Type B pancreatic cell (in vitro differentiated cells): ENCODE measurements around the gene CDK5R2. TPM values are rescaled to one million over a fixed set of nuclear protein-coding genes. Genes with fewer than 3 reads are reported as not detected.

ENCODE experiments used
- DNase-seq: peaks from one replicate; pipeline ENCODE4 v3.0.0; 2021; ENCODE audit warnings: mixed read lengths; ENCODE audit not compliant: unreplicated experiment; ENCODE audit errors: extremely low spot score
- H3K27ac Mint-ChIP-seq: 2 replicates; pipeline ENCODE4 v1.8.0; 2021; ENCODE audit warnings: mild to moderate bottlenecking, mixed read lengths
- H3K27me3 Mint-ChIP-seq: 2 replicates; pipeline ENCODE4 v1.8.0; 2021; ENCODE audit warnings: mixed read lengths
- H3K36me3 Mint-ChIP-seq: 2 replicates; pipeline ENCODE4 v1.8.0; 2021; ENCODE audit warnings: mixed read lengths
- H3K4me1 Mint-ChIP-seq: one replicate; pipeline ENCODE4 v1.8.0; 2021; ENCODE audit warnings: mixed read lengths; ENCODE audit not compliant: unreplicated experiment
- H3K4me3 Mint-ChIP-seq: 2 replicates; pipeline ENCODE4 v1.8.0; 2021; ENCODE audit warnings: mild to moderate bottlenecking, mixed read lengths
- H3K9me3 Mint-ChIP-seq: 2 replicates; pipeline ENCODE4 v1.8.0; 2021; ENCODE audit warnings: mixed read lengths
- microRNA-seq: library from miRNA; unstranded; fragments of <30 nt; microRNA quantifications from one replicate; pipeline ENCODE4, GENCODE V29; 2020
- total RNA-seq: library from RNA; stranded (reverse); gene quantifications from 2 replicates; pipeline ENCODE4 v1.2.1, GENCODE V29; 2021; ENCODE audit warnings: low replicate concordance
- TF ChIP-seq, protein P1 (sequence below): fragments of 200-600 bp; sonication (generic); conservative IDR thresholded peaks from 2 replicates; pipeline ENCODE4 v1.5.0; 2021; ENCODE audit warnings: antibody characterized with exemption, mild to moderate bottlenecking

CDK5R2 gene
- total RNA-seq, 1 donor from 2014 or later, result 5.9 TPM

DNA sequence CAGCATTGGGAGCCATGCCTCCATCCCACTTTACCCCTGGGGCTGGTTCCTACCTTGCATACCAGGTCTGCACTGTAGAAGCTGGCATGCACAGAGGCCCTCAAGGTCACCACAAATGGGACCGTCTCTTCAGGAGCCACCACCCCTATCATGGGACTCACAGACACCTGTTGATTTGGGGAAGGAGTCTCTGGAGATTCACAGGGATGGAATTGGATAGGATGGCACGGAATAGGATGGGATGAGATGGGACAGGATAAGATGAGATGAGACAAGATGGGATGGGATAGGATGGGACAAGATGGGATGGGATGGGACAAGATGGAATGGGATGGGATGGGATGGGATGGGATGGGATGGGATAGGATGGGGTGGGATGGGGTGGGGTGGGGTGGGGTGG is 49.8 kb downstream of the CDK5R2 start:
- H3K9me3 Mint-ChIP-seq, result no peaks in the 10 kb centered on the region
- H3K4me3 Mint-ChIP-seq, result no peak overlapping the region
- no peaks in the 10 kb centered on the region for H3K4me1 Mint-ChIP-seq
- H3K27ac Mint-ChIP-seq, result no peak overlapping the region
- DNase-seq, result no peak
- H3K36me3 Mint-ChIP-seq, result no peaks in the 10 kb centered on the region
- H3K27me3 Mint-ChIP-seq, result peaks cover 65% of the 10 kb centered on the region
- TF ChIP-seq, protein P1, sequence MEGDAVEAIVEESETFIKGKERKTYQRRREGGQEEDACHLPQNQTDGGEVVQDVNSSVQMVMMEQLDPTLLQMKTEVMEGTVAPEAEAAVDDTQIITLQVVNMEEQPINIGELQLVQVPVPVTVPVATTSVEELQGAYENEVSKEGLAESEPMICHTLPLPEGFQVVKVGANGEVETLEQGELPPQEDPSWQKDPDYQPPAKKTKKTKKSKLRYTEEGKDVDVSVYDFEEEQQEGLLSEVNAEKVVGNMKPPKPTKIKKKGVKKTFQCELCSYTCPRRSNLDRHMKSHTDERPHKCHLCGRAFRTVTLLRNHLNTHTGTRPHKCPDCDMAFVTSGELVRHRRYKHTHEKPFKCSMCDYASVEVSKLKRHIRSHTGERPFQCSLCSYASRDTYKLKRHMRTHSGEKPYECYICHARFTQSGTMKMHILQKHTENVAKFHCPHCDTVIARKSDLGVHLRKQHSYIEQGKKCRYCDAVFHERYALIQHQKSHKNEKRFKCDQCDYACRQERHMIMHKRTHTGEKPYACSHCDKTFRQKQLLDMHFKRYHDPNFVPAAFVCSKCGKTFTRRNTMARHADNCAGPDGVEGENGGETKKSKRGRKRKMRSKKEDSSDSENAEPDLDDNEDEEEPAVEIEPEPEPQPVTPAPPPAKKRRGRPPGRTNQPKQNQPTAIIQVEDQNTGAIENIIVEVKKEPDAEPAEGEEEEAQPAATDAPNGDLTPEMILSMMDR, result no peak

DNA sequence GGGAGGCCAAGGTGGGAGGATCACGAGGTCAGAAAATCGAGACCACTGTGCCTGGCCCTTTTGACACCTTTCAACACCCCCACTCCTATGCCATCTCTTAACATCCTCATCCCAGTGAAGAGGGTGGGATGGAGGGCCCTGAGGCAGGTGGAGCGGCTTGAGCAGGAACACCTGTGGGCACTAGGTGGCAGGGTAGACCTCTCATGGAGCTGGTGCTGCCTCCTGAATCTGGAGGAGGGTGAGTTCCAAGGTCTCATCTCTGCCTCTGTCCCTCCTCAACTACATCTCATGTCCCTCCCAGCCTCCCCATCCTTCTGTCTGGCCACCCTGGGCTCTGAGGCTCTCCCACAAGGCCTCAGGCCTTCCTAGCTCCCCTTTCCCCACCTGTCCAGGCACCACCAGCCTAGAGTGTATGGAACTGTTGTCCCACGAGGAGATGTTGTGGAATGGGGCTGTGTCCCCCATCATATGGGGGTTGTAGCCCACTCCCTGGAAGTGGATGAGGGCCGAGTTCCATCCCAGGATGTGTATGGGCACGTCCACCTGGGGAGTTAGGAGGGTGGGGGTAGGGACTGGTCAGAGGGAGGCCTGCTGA is 50.8 kb downstream of the CDK5R2 start:
- Mint-ChIP-seq H3K27me3 (peaks cover 65% of the 10 kb centered on the region), H3K9me3 (no peaks in the 10 kb centered on the region), H3K36me3 (no peaks in the 10 kb centered on the region), H3K27ac (no peak overlapping the region), H3K4me3 (no peak overlapping the region), H3K4me1 (no peaks in the 10 kb centered on the region)
- no peak for DNase-seq
- TF ChIP-seq, protein P1, result peak; percentile 56

DNA sequence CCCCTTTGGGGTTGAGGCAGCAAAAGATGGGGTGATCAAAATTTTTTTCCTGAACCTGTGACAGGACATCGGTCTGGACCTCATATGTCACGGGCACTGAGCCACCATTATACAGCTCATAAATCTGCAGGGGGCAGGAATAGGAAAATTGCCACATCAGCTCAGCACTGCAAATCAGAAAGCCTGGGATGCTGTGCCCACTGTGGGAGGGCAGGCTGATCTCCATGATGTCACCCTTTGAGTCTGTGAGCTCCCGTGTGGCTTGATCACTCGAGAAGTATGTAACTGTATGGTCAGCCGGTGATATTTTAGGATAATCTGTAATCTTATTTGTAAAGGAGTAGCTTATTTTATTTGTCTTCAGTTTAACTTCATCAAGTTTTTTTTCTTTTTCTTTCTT is 51.4 kb downstream of the CDK5R2 start:
- Mint-ChIP-seq H3K36me3 (no peaks in the 10 kb centered on the region), H3K27ac (no peak overlapping the region), H3K4me1 (no peaks in the 10 kb centered on the region), H3K4me3 (no peak overlapping the region), H3K27me3 (peaks cover 65% of the 10 kb centered on the region), H3K9me3 (no peaks in the 10 kb centered on the region)
- TF ChIP-seq, protein P1, result no peak
- DNase-seq, result no peak

Small RNA genes lying within 50 kb of the gene (microRNA-seq; reads per million reads assigned to microRNA genes)
- gene MIR375, result 163,382 reads per million, percentile 100 among the genes with 10 or more reads in this experiment

Other genes starting within 250 kb of the CDK5R2 start
- gene TTLL4, start 248.8 kb upstream of the CDK5R2 start, total RNA-seq, result 59.2 and 79.8 TPM in 2 replicates
- gene CYP27A1, start 177.5 kb upstream of the CDK5R2 start, total RNA-seq, result 6.5 and 6.9 TPM in 2 replicates
- gene PRKAG3, start 127.9 kb upstream of the CDK5R2 start, total RNA-seq, result not detected in 2 replicates
- gene WNT6, start 99.9 kb upstream of the CDK5R2 start, total RNA-seq, result 24.7 and 123 TPM in 2 replicates
- 5.5 and 31.8 TPM in 2 replicates for gene WNT10A, start 78.8 kb upstream of the CDK5R2 start, total RNA-seq
- 12.5 and 51.1 TPM in 2 replicates for gene FEV, start 25.5 kb downstream of the CDK5R2 start, total RNA-seq
- 77.3 and 179 TPM in 2 replicates for gene CRYBA2, start 33.8 kb downstream of the CDK5R2 start, total RNA-seq
- 0.29 and 2.1 TPM in 2 replicates for gene CFAP65, start 81.8 kb downstream of the CDK5R2 start, total RNA-seq
- gene IHH, start 101.3 kb downstream of the CDK5R2 start, total RNA-seq, result 10.8 and 13.8 TPM in 2 replicates
- 17.9 and 19.6 TPM in 2 replicates for gene NHEJ1, start 201.1 kb downstream of the CDK5R2 start, total RNA-seq
- 5.5 and 6.1 TPM in 2 replicates for gene SLC23A3, start 210.4 kb downstream of the CDK5R2 start, total RNA-seq
- 37.8 and 54.0 TPM in 2 replicates for gene CNPPD1, start 217.3 kb downstream of the CDK5R2 start, total RNA-seq
- gene RETREG2, start 218.6 kb downstream of the CDK5R2 start, total RNA-seq, result 86.2 and 88.7 TPM in 2 replicates
- gene ZFAND2B, start 247.1 kb downstream of the CDK5R2 start, total RNA-seq, result 25.9 and 28.2 TPM in 2 replicates